Stimulated activated CD4-positive, alpha-beta T cell treated with anti-CD3 and anti-CD28 coated beads, TNF-alpha, amount 100 ng/mL, for 48 hours (primary cell): ENCODE results near the gene AGPAT2.

Experiments used
- DNase-seq, 3 donors: peaks; one replicate each; pipeline ENCODE4 v3.0.0-alpha.2; 2020; ENCODE audit warnings: low read depth in 3 of 3

The AGPAT2 gene

GRCh38 chr9:136688274-136689107 is 1.2 kb upstream of the AGPAT2 start:
- no peak for DNase-seq

- no peak for DNase-seq
These were observed 515 bp upstream of the AGPAT2 start for GRCh38 chr9:136687721-136688223.

DNA sequence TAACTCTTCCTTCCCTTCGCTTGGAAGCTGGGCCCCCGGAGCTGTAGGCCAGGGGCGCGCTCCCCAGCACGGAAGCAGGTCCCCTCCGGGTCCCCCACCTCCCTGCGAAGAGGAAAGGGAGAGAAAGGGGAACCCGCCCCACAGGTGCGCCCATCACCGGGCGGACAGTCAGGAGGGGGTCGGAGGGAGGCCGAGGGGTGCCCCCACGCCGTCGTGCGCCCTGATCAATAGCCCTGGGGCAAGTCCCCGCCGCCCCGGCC is 793 bp downstream of the AGPAT2 start:
- DNase-seq, result no peak

DNA sequence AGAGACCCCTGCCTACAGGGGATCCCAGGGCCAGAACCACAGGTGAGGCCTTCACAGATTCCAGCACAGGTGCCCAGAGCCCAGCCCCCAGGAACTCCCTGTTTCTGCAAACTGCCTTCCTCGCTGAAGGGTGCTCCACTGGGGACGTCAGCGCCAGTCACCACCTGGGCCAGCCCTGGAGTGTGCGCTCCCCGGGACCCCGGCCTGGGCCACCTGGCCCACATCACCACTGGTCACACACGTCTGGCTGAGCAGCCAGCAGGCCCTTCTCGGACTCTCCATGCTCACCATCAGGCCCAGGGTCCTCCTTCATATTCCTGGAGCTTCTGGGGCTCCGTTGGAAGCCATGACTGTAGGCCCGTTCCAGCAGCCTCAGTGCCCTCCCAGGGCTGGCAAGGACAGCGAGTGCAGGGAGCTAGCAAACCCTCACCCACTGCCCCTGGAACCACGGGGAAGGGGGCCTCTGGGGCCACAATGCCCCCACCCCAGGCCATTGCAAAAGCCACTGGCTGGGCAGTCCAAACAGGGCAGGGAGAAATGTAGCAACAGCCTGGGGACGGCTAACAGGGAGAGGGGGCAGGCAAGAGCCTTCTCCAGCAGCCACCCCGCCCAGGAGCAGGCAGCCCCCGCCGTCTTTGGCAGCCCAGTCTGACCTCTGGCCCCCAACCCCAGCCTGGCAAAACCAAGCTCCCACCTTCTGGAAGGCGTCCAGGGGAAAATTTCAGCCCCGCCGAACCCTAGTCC is 1.3 kb downstream of the AGPAT2 start:
- no peak for DNase-seq

DNA sequence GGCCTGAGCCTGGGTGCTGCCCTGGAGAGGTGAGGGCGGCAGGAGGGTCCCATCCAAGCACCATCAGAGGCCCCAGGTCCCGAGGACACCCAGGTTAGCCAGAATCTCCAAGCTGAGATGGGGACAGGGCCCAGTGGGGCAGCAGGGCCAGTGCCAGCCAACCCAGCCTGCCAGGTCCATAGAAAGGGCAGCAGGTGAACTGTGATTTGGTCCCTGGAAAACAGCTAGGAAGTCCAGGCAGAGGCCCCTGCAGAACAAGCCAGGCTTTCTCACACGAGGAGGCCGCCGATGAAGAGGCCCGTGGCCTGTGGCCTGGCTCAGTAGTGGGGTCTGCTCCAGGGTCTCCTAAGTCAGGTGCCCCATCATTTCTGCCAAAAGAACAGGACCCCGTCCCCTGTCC is 2.0 kb downstream of the AGPAT2 start:
- no peak for DNase-seq

GRCh38 chr9:136684799-136685198 is 2.5 kb downstream of the AGPAT2 start:
- DNase-seq, result no peak

- DNase-seq, result no peak
These were observed 2.9 kb downstream of the AGPAT2 start for GRCh38 chr9:136684339-136684738.

DNA sequence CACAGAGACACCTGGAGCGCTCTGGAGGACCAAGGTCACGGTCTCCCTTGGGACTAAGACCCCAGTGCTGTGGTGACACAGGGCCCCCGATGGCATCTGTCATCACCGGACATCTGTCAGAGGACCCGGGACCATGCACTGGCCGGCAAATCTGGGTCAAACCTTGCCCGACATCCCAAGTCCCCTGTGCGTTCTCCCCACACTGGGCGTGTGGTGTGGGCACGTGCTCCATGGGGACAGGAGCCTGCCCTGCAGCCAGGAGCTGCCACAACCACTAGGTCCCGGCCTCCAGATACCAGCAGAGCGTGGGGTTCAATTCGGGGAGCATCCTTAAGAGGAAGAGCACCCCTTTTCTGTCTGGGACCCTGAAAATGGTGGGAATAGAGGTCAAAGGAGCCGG is 3.5 kb downstream of the AGPAT2 start:
- no peak for DNase-seq

DNA sequence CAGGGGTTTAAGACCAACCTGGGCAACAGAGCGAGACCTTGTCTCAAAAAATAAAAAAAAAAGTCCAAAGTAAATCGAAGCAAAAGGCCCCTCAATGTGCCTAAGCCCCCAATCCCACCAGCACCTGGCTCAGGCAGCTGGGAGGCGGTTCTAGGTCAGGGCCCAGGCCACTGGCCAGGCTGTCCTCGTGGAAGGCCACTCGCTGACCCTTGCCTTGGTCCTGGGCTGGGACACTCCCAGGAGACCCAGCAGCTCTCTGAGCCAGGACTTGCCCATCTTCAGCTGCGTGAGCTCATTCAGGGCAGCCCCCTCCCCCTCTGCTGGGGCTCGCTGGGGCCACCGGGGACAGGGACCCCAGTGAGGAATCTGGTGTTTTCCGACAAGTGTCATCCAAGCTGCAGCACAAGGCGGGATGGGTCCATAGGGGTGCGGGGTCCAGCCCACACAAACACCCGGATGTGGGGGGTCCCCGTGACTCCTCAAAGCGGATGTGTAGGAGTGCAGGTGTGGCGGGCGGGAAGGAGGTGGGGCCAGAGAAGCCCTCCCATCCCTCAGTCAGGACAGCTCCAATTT is 4.0 kb downstream of the AGPAT2 start:
- DNase-seq, result no peak

- no peak for DNase-seq
These were observed 4.5 kb downstream of the AGPAT2 start for GRCh38 chr9:136682710-136683109.

DNA sequence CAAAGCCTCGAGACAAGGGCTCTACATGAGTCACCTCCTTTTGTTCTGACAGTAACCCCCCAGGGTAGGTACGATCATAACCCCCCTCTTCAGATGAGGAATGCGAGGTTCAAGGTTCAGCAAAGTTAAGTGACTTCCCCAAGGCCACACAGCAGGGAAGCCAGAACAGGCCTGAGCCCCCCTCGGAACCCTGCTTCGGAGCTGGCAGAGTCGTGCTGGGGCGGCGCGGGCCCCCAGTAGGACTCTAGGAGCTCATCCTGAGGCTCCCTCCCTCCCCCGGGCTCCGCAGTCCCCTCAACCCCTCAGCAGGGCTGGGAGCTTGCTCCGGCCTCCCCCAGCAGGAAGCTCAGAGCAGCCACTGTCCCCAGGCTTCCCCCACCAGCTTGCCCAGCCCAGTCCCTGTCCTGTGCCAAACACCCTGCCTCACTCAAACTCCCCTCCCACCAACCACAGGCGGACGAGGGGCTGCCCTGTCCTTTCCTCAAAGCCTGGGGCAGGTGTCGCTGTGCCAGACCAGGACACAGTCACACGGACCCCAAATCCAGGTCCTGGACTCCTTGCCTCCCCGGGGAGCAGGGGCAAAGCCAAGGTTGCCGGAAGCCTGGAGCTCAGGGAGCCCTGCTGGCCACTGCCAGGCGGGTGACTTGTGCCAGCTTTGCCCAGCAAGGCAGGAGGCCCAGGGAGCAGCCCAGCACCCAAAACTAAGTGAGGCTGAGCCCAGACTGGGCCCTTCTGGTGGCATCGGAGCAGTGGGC is 5.1 kb downstream of the AGPAT2 start:
- no peak for DNase-seq

DNA sequence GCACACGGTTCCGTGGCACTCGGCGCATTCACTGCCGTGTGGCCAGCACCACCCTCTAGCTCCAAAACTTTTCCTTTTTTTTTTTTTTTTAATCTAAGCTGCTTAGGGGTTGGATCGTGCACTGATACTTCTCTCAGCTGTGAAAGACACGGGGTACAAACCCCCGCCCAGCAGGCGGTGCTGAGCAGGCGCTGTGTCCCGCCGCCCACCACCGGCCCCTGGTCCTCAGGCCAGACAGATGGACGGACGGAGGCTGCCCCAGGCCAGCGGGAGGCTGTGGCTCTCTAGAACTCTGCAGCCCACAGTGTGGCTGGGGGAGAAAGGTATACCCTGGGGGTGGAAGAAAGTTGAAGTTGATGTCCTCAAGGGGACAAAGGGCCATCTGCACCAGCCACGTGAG is 6.2 kb downstream of the AGPAT2 start:
- DNase-seq, result no peak

DNA sequence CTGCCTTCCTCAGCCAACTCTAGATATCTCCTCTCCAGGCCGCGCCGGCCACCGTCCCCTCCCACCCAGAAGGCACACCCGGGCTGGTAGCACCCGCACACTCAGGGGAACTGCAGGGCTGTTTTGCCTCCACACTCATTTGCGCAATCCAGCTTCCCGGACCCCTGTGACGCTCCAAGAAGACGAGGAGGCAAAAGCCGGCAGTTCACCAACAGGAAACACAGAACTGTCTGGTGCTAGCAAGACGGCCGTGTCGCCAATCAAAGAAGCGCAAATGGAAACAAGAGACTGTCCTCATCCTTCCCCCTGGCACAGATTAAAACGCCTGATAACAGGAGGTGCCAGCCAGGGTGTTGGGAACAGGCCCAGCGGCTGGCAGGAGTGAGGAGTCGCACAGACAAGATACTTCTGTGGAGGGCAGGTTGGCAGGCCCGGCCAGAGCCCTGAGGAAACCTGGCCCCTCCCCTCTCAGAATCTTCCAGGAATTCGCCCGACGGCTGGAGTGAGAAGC is 7.8 kb downstream of the AGPAT2 start:
- no peak for DNase-seq

- no peak for DNase-seq
These were observed 8.6 kb downstream of the AGPAT2 start for GRCh38 chr9:136678624-136679023.

- no peak for DNase-seq
These were observed 9.2 kb downstream of the AGPAT2 start for GRCh38 chr9:136678034-136678433.

GRCh38 chr9:136676920-136677686 is 10.2 kb downstream of the AGPAT2 start:
- DNase-seq, result no peak

- DNase-seq, result no peak
These were observed 10.9 kb downstream of the AGPAT2 start for GRCh38 chr9:136676297-136676794.

- DNase-seq, result no peak
These were observed 11.6 kb downstream of the AGPAT2 start for GRCh38 chr9:136675477-136676296.

GRCh38 chr9:136674786-136675349 is 12.4 kb downstream of the AGPAT2 start:
- no peak for DNase-seq
